Thymus (tissue), 11 donors: ENCODE measurements around the gene ZNF574. TPM values are rescaled to one million over a fixed set of nuclear protein-coding genes. Genes with fewer than 3 reads are reported as not detected.
"Not testable (repeated sequence)": the region's sequence is repeated elsewhere in the genome, so short reads cannot be mapped to it uniquely, and the experiment has no call there.

Experiments
- DNase-seq, 9 donors: peaks; one replicate each; pipeline ENCODE4 v3.0.0-alpha.2; 2013; ENCODE audit warnings: low spot score in 9 of 9, low read depth in 6 of 9, missing footprints in 1 of 9
- H3K27ac ChIP-seq, 2 donors: one replicate each; pipeline ENCODE4 v1.5.1; 2013; ENCODE audit warnings: control low read depth in 1 of 2, low read depth in 1 of 2, low read length in 1 of 2, mild to moderate bottlenecking in 1 of 2, moderate library complexity in 1 of 2
- H3K27me3 ChIP-seq, 2 donors: one replicate each; pipeline ENCODE4 v1.5.1; 2013; ENCODE audit warnings: low read length in 1 of 2; ENCODE audit not compliant: control insufficient read depth in 2 of 2, insufficient read depth in 1 of 2
- H3K36me3 ChIP-seq, 2 donors: one replicate each; pipeline ENCODE4 v1.5.1; 2013; ENCODE audit warnings: low read length in 1 of 2, mild to moderate bottlenecking in 1 of 2, moderate library complexity in 1 of 2; ENCODE audit not compliant: control insufficient read depth in 2 of 2, insufficient read depth in 2 of 2
- H3K4me1 ChIP-seq, 2 donors: one replicate each; pipeline ENCODE4 v1.5.1; 2013; ENCODE audit warnings: low read length in 2 of 2; ENCODE audit not compliant: control insufficient read depth in 2 of 2, insufficient read depth in 2 of 2
- H3K4me3 ChIP-seq, 2 donors: one replicate each; pipeline ENCODE4 v1.5.1; 2013; ENCODE audit warnings: low read length in 2 of 2, control low read depth in 1 of 2, mild to moderate bottlenecking in 1 of 2
- H3K9me3 ChIP-seq, 2 donors: one replicate each; pipeline ENCODE4 v1.5.1; 2013; ENCODE audit warnings: low read length in 1 of 2, mild to moderate bottlenecking in 1 of 2; ENCODE audit not compliant: control insufficient read depth in 2 of 2, insufficient read depth in 1 of 2
- WGBS: extraction: QIAGEN DNeasy Blood & Tissue Kit; methylation state at CpG from one replicate; pipeline ENCODE4 v1.1.7; 2013; 5-methylcytosine and 5-hydroxymethylcytosine counted together
- polyA plus RNA-seq: library from polyadenylated mRNA; stranded (reverse); fragments of 200-250 nt; gene quantifications from one replicate; pipeline ENCODE4 v1.2.3, GENCODE V29; 2013
- total RNA-seq: library from RNA; stranded (reverse); fragments of 120-200 nt; gene quantifications from one replicate; pipeline ENCODE4 v1.2.4, GENCODE V29; 2013
- donor health status: healthy.

The ZNF574 gene
- total and polyA plus RNA-seq, 2 donors, result 5.7 to 6.0 TPM

DNA sequence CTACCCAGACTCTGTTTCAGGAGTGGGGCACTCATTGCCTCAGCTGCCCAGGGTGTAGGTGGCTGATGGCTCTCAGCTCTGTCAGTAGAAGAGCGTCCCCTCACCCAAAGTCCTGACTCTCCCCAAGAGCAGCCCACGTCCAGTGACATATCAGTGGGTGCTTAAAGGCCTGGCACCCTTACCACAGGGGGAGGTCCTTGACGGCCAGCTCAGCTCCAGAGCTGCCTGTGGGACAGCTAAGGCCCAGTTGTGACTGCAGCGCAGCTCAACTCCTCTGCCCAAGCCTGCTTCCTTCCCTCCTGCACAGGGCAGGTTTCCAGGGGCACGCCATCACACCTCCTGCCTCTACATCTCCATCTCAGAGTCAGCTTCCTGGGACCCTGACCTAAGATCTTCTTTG is 38.3 kb upstream of the ZNF574 start:
- Histone ChIP-seq H3K9me3 (no peaks in the 10 kb centered on the region), H3K27me3 (no peaks in the 10 kb centered on the region), H3K4me3 (no peak overlapping the region), H3K27ac (no peak overlapping the region), H3K4me1 (no peaks in the 10 kb centered on the region), H3K36me3 (no peaks in the 10 kb centered on the region)
- WGBS, result 94% methylated on average over 5 of the region's 5 CpGs
- no peak for DNase-seq

DNA sequence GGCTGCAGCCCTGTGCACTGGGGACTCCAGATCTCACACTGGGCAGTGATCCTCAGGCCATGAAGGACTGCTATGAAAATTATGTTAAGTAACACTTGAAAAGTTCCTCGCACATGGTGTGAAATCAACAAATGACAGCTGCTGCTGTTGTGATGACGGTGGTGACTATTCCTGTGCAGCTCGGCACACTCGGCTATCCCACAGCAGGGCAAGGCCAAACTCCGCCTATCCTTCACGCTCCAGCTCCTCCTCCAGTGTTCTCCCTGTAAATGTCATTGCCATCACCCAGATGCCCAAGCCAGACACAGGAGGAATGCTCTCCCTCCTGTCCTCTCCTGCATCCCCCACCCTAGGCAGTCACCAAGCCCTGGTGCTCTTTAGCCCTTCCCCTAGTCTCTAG is 37.3 kb upstream of the ZNF574 start:
- Histone ChIP-seq H3K4me3 (no peak overlapping the region), H3K9me3 (no peaks in the 10 kb centered on the region), H3K27me3 (no peaks in the 10 kb centered on the region), H3K36me3 (no peaks in the 10 kb centered on the region), H3K27ac (no peak overlapping the region), H3K4me1 (no peaks in the 10 kb centered on the region)
- WGBS, result 96% methylated on average over 6 of the region's 6 CpGs
- no peak for DNase-seq

DNA sequence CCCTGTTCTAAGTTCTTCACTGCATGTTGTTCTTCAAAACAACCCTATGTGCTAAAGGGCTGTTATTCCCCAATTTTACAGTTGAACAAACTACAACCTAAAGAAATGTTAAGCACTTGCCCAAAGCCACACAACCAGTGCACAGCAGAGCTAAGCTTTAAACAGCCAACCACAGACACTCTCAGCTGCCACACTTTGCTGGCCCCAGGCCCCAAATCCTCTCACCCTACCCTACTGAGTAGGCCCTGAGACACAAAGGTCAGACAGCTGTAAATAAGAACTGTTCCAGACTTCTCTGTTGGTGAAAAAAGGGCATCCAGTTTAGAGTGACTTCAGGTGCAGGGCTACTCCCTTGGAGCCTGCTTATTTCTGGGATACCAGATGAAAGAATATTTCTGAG is 35.9 kb upstream of the ZNF574 start:
- no peak overlapping the region for H3K4me3 ChIP-seq
- no peak for DNase-seq
- H3K27me3 ChIP-seq, result no peaks in the 10 kb centered on the region
- H3K36me3 ChIP-seq, result no peaks in the 10 kb centered on the region
- no peaks in the 10 kb centered on the region for H3K9me3 ChIP-seq
- H3K4me1 ChIP-seq, result no peaks in the 10 kb centered on the region
- H3K27ac ChIP-seq, result no peak overlapping the region

DNA sequence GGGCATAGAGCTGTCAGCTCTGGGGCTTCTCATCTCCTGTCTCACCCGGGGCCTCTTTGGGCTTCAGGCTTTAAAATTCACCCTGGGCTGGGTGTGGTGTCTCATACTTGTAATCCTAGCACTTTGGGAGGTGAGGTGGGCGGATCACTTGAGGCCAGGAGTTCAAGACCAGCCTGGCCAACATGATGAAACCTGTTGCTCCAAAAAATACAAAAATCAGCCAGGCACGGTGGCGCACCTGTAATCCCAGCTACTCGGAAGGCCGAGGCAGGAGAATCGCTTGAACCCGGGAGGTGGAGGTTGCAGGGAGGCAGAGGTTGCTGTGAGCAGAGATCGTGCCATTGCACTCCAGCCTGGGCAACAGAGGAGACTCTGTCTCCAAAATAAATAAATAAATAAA is 35.5 kb upstream of the ZNF574 start:
- not testable (repeated sequence) for H3K9me3 ChIP-seq, H3K4me3 ChIP-seq, H3K36me3 ChIP-seq, H3K27ac ChIP-seq, H3K27me3 ChIP-seq, H3K4me1 ChIP-seq, DNase-seq
- 97% methylated on average over 9 of the region's 9 CpGs for WGBS

DNA sequence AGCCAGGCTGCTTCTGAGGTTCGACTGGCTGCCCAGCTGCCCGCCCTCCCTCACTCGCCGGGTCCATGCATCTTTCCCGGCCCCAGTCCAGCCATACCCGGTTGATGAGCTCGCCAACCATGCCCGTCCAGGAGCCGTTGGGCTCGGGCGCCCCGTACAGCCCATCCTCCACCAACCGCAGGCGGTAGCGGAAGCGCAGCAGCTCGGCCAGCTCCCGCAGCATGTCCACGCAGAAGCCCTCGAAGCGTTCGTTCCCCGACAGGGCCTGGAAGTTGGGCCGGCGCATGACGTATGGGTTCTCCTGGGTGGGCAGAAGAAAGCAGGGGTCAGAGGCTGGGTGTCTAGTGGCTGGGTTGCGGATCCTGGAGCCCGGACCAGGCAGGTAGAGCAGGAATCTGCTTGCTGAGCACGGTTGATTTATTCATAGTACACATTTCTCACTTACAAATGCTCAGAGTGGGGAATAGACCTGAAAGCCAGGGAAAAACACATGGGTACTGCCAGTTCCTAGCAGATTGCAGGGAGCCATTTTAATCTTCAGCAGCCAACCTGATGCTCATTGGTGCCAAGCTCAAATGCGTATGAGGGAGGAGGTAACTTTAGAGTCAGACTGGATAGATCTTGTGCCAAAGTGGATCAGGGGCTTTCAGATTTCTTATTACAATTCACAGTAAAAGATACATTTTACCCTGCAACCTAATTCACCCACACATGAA is 33.4 kb upstream of the ZNF574 start:
- 95% methylated on average over 30 of the region's 30 CpGs for WGBS
- no peaks in the 10 kb centered on the region for H3K9me3 ChIP-seq
- no peak overlapping the region for H3K27ac ChIP-seq
- no peaks in the 10 kb centered on the region for H3K36me3 ChIP-seq
- DNase-seq, result no peak
- H3K4me1 ChIP-seq, result no peaks in the 10 kb centered on the region
- H3K27me3 ChIP-seq, result no peaks in the 10 kb centered on the region
- H3K4me3 ChIP-seq, result no peak overlapping the region

DNA sequence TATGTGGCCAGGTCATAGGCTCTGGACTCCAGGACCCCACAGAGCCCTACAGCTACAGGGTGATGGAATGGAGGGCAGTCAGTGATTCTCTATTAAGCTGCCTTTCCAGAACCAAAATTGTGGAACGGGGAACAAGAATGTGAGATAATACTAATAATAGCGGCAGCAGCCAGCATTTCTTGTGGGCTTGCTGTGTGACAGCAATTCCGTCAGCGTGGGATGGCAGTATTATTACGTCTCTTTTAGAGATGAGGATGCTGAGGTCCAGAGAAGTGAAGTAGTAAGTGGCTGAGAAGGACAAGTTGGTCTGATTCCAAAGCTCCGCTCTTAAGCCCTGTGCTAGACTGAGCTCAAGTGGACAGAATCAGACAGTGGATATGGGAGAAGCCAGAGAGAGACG is 30.4 kb upstream of the ZNF574 start:
- Histone ChIP-seq H3K9me3 (no peaks in the 10 kb centered on the region), H3K27me3 (no peaks in the 10 kb centered on the region), H3K4me1 (no peaks in the 10 kb centered on the region), H3K27ac (no peak overlapping the region), H3K4me3 (no peak overlapping the region), H3K36me3 (no peaks in the 10 kb centered on the region)
- 97% methylated on average over 7 of the region's 7 CpGs for WGBS
- no peak for DNase-seq

DNA sequence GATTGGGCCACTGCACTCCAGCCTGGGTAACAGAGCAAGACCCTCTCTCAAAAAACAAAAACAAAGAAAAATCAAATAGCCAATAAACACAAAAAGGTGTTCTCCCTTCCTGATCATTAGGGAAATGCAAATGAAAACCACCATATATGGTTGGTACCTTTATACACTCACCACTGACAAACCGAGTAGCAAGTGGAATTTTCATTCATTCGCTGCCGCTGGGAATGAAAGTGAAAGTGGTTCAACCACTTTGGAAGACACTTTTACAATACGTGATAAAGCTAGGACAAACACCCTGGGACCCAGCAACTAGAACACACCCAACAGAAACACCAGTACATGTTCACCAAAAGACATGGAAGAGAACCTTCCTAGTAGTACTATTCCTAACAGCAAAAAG is 27.0 kb upstream of the ZNF574 start:
- WGBS, result 53% methylated on average over 4 of the region's 4 CpGs
- no peaks in the 10 kb centered on the region for H3K9me3 ChIP-seq
- no peaks in the 10 kb centered on the region for H3K27me3 ChIP-seq
- H3K4me1 ChIP-seq, result no peaks in the 10 kb centered on the region
- peak overlapping the region in 1 of 2 donors; percentile 52 for H3K27ac ChIP-seq
- no peaks in the 10 kb centered on the region for H3K36me3 ChIP-seq
- peak overlapping the region in 1 of 2 donors; percentile 21 for H3K4me3 ChIP-seq
- peak in 1 of 9 donors; percentile 35 for DNase-seq

DNA sequence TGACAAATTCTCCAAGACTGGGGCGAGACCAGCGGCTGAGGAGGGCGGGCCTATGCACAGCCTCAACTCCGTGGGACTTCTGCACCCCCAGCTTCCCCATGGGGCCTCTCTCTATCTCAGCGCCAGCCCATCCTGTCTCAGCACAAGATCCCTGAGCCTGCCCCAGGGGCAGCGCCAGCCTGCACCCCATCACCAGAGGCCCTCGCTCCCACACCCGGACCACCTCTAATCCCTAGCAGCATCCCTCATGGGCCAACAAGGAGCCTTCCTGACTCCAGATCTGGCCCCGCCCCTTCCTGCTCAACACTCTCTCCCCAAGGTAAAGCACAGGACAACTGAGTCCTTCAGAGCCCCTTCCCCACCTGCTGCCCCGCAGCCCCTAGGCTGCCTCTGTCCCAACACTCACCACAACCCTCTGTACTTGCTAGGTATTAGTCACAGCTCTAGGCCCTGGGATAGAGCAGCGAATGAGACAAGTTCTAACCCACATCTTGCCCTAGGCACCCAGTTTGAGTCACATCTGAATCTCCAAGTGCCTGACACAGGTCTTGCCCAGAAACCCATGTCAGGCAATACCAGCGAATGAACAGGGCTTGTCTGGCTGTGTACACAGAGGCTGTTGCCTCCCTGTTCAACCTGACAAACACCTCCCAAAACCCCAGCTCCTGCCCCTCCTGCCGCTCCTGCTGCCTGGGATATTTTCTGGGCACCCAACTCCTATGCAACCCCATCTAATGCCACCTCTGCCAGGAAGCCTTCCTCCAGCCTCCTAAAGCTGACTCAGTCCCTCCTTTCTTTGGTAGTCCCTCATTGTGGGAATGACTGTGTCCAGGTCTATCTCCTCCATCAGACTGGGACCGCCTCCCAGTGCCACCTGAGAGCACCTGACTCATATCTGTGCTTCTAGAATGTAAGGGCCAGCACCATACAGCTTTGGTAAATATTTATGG is 24.5 kb upstream of the ZNF574 start:
- H3K4me3 ChIP-seq, result no peak overlapping the region
- H3K4me1 ChIP-seq, result no peaks in the 10 kb centered on the region
- H3K9me3 ChIP-seq, result no peaks in the 10 kb centered on the region
- no peaks in the 10 kb centered on the region for H3K27me3 ChIP-seq
- no peak for DNase-seq
- H3K36me3 ChIP-seq, result no peaks in the 10 kb centered on the region
- no peak overlapping the region for H3K27ac ChIP-seq
- WGBS, result 97% methylated on average over 14 of the region's 14 CpGs

DNA sequence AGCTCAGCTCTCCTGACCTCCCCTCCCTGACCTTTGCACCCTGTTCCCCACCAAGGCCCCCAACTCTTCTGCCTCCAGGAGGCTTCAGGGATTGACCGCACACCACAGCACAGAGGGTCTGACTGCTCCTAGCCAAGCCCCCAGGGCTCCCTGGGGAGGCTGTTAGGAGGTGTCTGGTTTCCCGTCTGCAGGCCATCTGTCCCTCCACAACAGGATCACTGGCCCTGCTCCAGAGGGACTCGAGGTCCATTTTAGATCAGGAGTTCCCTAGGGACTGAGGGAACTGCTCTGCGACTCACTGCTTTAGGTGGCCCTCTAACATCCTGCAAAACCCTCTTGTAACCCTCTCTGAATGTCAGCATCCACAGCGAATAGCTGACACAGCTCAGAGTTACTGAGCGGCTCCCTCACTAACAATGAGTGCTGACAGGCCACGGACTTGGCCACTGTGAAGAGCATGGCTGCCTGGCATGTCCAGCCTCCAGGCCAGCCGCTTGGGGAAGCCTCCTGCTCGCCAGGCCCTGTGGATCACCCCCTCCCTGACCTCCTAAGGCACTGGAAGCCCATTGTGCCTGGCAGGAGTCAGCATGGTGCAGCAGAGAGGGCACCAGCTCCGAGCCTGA is 23.6 kb upstream of the ZNF574 start:
- 89% methylated on average over 10 of the region's 10 CpGs for WGBS

More for the DNA sequence above, 23.6 kb upstream of the ZNF574 start:
- Histone ChIP-seq H3K36me3 (no peaks in the 10 kb centered on the region), H3K9me3 (no peaks in the 10 kb centered on the region), H3K4me1 (no peaks in the 10 kb centered on the region), H3K4me3 (no peak overlapping the region), H3K27me3 (no peaks in the 10 kb centered on the region), H3K27ac (no peak overlapping the region)
- no peak for DNase-seq
